ENCODE results near the gene PMEPA1. TPM values are rescaled to one million over a fixed set of nuclear protein-coding genes. Genes with fewer than 3 reads are reported as not detected.

Gene PMEPA1
- total RNA-seq, 2 donors from 2014 or later, result 96.5 to 245 TPM

GRCh38 chr20:57692393-57692792 lies 17.4 kb downstream of the PMEPA1 start:
- intact Hi-C loops (cut with DNase I), result no loop called here
- H3K4me1 ChIP-seq (replicated peaks), result peaks cover 68% of the 10 kb centered on the region
- no peak for DNase-seq (ENCODE audit: low spot score)
- H3K36me3 ChIP-seq, result no peaks in the 10 kb centered on the region
- TF ChIP-seq POLR2A (IDR thresholded peaks at IDR 0.05) (no peak), POLR2AphosphoS5 (IDR thresholded peaks at IDR 0.05) (no peak), CTCF (IDR thresholded peaks at IDR 0.05) (no peak)
- H3K27ac ChIP-seq, result peak overlapping the region; percentile 98 to 99
- 82% methylated on average over 7 of the region's 10 CpGs for WGBS
- H3K4me3 ChIP-seq, result peak overlapping the region in 1 of 2 donors; percentile 16
- H3K9me3 ChIP-seq, result no peaks in the 10 kb centered on the region
- H3K27me3 ChIP-seq (replicated peaks; ENCODE audit: insufficient read depth), result no peaks in the 10 kb centered on the region

GRCh38 chr20:57691699-57692098 lies 18.1 kb downstream of the PMEPA1 start:
- TF ChIP-seq POLR2A (IDR thresholded peaks at IDR 0.05) (no peak), CTCF (IDR thresholded peaks at IDR 0.05) (no peak), POLR2AphosphoS5 (IDR thresholded peaks at IDR 0.05) (no peak)
- WGBS, result 74% methylated on average over 12 of the region's 12 CpGs
- Histone ChIP-seq H3K27ac (peak overlapping the region; percentile 98 to 99), H3K36me3 (no peaks in the 10 kb centered on the region), H3K4me3 (no peak overlapping the region), H3K27me3 (replicated peaks; ENCODE audit: insufficient read depth) (no peaks in the 10 kb centered on the region), H3K4me1 (replicated peaks) (peaks cover 72% of the 10 kb centered on the region), H3K9me3 (no peaks in the 10 kb centered on the region)
- intact Hi-C loops (cut with DNase I), result no loop called here
- no peak for DNase-seq (ENCODE audit: low spot score)

- Histone ChIP-seq H3K4me3 (peak overlapping the region in 1 of 2 donors; percentile 3), H3K36me3 (no peaks in the 10 kb centered on the region), H3K27me3 (replicated peaks; ENCODE audit: insufficient read depth) (no peaks in the 10 kb centered on the region), H3K9me3 (no peaks in the 10 kb centered on the region), H3K27ac (peak overlapping the region; percentile 98 to 99), H3K4me1 (replicated peaks) (peaks cover 67% of the 10 kb centered on the region)
- TF ChIP-seq POLR2AphosphoS5 (IDR thresholded peaks at IDR 0.05), result no peak
- no peak for TF ChIP-seq POLR2A (IDR thresholded peaks at IDR 0.05)
- intact Hi-C loops (cut with DNase I), result no loop called here
- WGBS, result 73% methylated on average over 15 of the region's 15 CpGs
- no peak for DNase-seq (ENCODE audit: low spot score)
Measured at GRCh38 chr20:57690525-57690924, 19.3 kb downstream of the PMEPA1 start.

- Histone ChIP-seq H3K27ac (peak overlapping the region; percentile 57 to 99), H3K36me3 (no peaks in the 10 kb centered on the region), H3K27me3 (replicated peaks; ENCODE audit: insufficient read depth) (no peaks in the 10 kb centered on the region), H3K4me3 (peak overlapping the region in 1 of 2 donors; percentile 7), H3K9me3 (no peaks in the 10 kb centered on the region), H3K4me1 (replicated peaks) (peaks cover 62% of the 10 kb centered on the region)
- intact Hi-C loops (cut with DNase I), result no loop called here
- 77% methylated on average over 23 of the region's 23 CpGs for WGBS
- DNase-seq (ENCODE audit: low spot score), result no peak
- no peak for TF ChIP-seq CTCF (IDR thresholded peaks at IDR 0.05)
- no peak for TF ChIP-seq POLR2AphosphoS5 (IDR thresholded peaks at IDR 0.05)
- no peak for TF ChIP-seq POLR2A (IDR thresholded peaks at IDR 0.05)
Measured at GRCh38 chr20:57689745-57690481, 19.9 kb downstream of the PMEPA1 start.

GRCh38 chr20:57688864-57689263 lies 21.0 kb downstream of the PMEPA1 start:
- peaks cover 63% of the 10 kb centered on the region for H3K4me1 ChIP-seq (replicated peaks)

More at GRCh38 chr20:57688864-57689263, 21.0 kb downstream of the PMEPA1 start:
- no peaks in the 10 kb centered on the region for H3K9me3 ChIP-seq
- TF ChIP-seq POLR2A (IDR thresholded peaks at IDR 0.05), result no peak
- no peak for TF ChIP-seq CTCF (IDR thresholded peaks at IDR 0.05)
- TF ChIP-seq POLR2AphosphoS5 (IDR thresholded peaks at IDR 0.05), result no peak
- 34% methylated on average over 16 of the region's 16 CpGs for WGBS
- no peak for DNase-seq (ENCODE audit: low spot score)
- peak overlapping the region in 1 of 2 donors; percentile 7 for H3K4me3 ChIP-seq
- intact Hi-C loops (cut with DNase I), result no loop called here
- peak overlapping the region; percentile 57 to 99 for H3K27ac ChIP-seq
- H3K27me3 ChIP-seq (replicated peaks; ENCODE audit: insufficient read depth), result no peaks in the 10 kb centered on the region
- no peaks in the 10 kb centered on the region for H3K36me3 ChIP-seq
